ENCODE data around the gene TMEM11. TPM values are rescaled to one million over a fixed set of nuclear protein-coding genes. Genes with fewer than 3 reads are reported as not detected.

The TMEM11 gene
- total and polyA plus RNA-seq, 2 of the 4 experiments (the other 2 are of a cell fraction) = 19.9 to 44.7 TPM

DNA sequence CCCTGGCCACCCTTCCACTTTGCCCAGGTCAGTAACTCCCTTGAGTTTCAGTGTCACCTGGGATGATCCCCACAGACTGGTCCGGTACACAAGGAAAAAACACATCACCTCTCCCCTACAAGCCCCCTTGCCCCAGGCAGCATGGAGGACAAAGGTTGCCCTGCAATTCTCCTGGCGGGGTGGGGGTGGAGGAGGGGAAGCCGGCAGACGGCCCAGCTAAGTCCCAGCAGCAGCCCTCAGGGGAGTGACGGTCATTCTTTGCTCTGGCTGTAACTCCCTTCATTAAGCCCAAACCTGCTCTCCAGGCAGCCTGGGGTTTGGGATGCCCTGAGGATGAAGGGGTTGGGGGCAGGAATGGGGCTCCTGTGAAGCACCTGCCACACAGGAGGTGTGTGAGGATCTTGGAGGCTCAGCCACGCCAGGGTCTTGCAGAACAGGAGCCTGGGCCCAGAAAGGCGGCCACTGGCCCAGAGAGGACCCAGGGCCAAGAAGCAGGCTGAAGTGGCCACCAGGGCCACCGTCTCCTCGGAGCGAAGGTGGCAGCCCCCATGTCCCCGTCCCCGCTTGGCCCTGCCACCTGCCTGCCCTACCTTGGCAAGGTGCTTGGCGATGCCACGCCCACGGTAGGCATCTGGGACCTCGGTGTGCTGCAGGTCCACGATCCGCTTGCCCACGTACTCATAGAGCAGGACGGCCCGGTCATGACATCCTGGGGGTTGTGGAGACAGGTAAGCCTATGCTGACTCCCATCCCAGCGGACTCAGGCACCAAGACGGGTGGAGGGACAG is 29.7 kb upstream of the TMEM11 start:
- no TSS peak for BruUV-seq (replicated peaks)
- Histone ChIP-seq H3K4me3 (ENCODE audit: insufficient read depth, low read depth, low read length) (no peak overlapping the region), H3K4ac (ENCODE audit: low read depth, low read length) (no peak overlapping the region), H3K4me1 (ENCODE audit: control insufficient read depth, insufficient read depth, low read length) (0 out of 2 replicates have a peak, but pooled peaks cover 1% of the 10 kb centered on the region), H3K4me2 (ENCODE audit: low read depth, low read length) (no peak overlapping the region), H4K8ac (ENCODE audit: low read depth in 2 of 2, low read length in 2 of 2) (no peak overlapping the region), H3K36me3 (ENCODE audit: control insufficient read depth, insufficient read depth, low read length) (peaks cover 7% of the 10 kb centered on the region; the same call in 1 of the 2 replicates), H3K27ac (ENCODE audit: insufficient read depth, low read length) (no peak overlapping the region), H4K5ac (ENCODE audit: low read depth, low read length) (no peak overlapping the region), H2BK5ac (ENCODE audit: low read depth, low read length, poor library complexity, severe bottlenecking) (no peak overlapping the region), H3K18ac (ENCODE audit: low read depth, low read length) (no peak overlapping the region), H2BK20ac (ENCODE audit: low read depth, low read length) (no peak overlapping the region), H4K91ac (ENCODE audit: insufficient read depth, low read depth, low read length) (no peak overlapping the region), H2AK5ac (ENCODE audit: low read depth, low read length) (no peak overlapping the region), H3K9me1 (ENCODE audit: insufficient read depth, low read length) (no peaks in the 10 kb centered on the region), H2AK9ac (replicated peaks; ENCODE audit: low read depth, low read length, poor library complexity) (no peak overlapping the region), H3K9me3 (ENCODE audit: control insufficient read depth, insufficient read depth, low read length) (no peaks in the 10 kb centered on the region), H2AFZ (replicated peaks; ENCODE audit: low read length, poor library complexity) (no peak overlapping the region), H3K56ac (ENCODE audit: extremely low read depth, insufficient read depth, low read length) (no peak overlapping the region), H3K9ac (ENCODE audit: low read depth, low read length) (no peak overlapping the region), H3K14ac (replicated peaks; ENCODE audit: low read depth, low read length) (no peak overlapping the region), H2BK15ac (ENCODE audit: low read depth, low read length) (no peak overlapping the region), H3K27me3 (ENCODE audit: control insufficient read depth, insufficient read depth, low read length) (no peaks in the 10 kb centered on the region), H3K23ac (ENCODE audit: low read depth, low read length) (no peak overlapping the region), H3K79me1 (ENCODE audit: low read depth in 1 of 2, low read length in 2 of 2) (no peaks in the 10 kb centered on the region), H2BK120ac (ENCODE audit: low read depth, low read length) (no peak overlapping the region), H4K20me1 (ENCODE audit: insufficient read depth, low read length) (peaks cover 7% of the 10 kb centered on the region)
- ATAC-seq (ENCODE audit: low read depth) = no peak
- intact Hi-C loops (cut with micrococcal nuclease) (no loop called here), in situ Hi-C loops (cut with MboI; ENCODE audit: low sequenced_read_pairs) (no loop called here), dilution Hi-C loops (cut with HindIII; ENCODE audit: low sequenced_read_pairs, unreplicated experiment) (no loop called here)
- ChIA-PET POLR2A (ENCODE audit: unreplicated experiment) (no interaction called here), CTCF (no interaction called here)
- DNase-seq = no peak
- 95% methylated on average over 10 of the region's 23 CpGs; no CpG with 5 or more reads in 1 of the 2 experiments for WGBS, 2 experiments (ENCODE audit: extremely low coverage in 2 of 2, insufficient read length in 1 of 2)
- TF ChIP-seq, protein P1, sequence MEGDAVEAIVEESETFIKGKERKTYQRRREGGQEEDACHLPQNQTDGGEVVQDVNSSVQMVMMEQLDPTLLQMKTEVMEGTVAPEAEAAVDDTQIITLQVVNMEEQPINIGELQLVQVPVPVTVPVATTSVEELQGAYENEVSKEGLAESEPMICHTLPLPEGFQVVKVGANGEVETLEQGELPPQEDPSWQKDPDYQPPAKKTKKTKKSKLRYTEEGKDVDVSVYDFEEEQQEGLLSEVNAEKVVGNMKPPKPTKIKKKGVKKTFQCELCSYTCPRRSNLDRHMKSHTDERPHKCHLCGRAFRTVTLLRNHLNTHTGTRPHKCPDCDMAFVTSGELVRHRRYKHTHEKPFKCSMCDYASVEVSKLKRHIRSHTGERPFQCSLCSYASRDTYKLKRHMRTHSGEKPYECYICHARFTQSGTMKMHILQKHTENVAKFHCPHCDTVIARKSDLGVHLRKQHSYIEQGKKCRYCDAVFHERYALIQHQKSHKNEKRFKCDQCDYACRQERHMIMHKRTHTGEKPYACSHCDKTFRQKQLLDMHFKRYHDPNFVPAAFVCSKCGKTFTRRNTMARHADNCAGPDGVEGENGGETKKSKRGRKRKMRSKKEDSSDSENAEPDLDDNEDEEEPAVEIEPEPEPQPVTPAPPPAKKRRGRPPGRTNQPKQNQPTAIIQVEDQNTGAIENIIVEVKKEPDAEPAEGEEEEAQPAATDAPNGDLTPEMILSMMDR (conservative IDR thresholded peaks at IDR 0.05; ENCODE audit: low read depth, low read length) = no peak
- TF ChIP-seq RFX5 (IDR thresholded peaks at IDR 0.05; ENCODE audit: low read depth, low read length) = no peak

Data from IMR-90 (cell line).